HFF-Myc (cell line): Measurements from ENCODE around the gene SPON1.

Experiments used
- DNase-seq: peaks from one replicate; pipeline ENCODE4 v3.0.0-alpha.2; 2011; ENCODE audit warnings: low read depth; ENCODE audit errors: extremely low read depth
- H3K4me3 ChIP-seq: replicated peaks from 2 replicates; pipeline ENCODE4 v1.5.1; 2011; ENCODE audit warnings: low read depth, mild to moderate bottlenecking, control low read depth, low read length
- TF ChIP-seq, protein P1 (sequence below): IDR thresholded peaks from 2 replicates; pipeline ENCODE4 v1.5.1; 2012; ENCODE audit warnings: mild to moderate bottlenecking, low read depth, low read length, control low read depth; ENCODE audit errors: missing control alignments

Gene SPON1

GRCh38 chr11:14259878-14260277 lies 297.4 kb downstream of the SPON1 start:
- DNase-seq: no peak
- no peak overlapping the region for H3K4me3 ChIP-seq
- TF ChIP-seq, protein P1, sequence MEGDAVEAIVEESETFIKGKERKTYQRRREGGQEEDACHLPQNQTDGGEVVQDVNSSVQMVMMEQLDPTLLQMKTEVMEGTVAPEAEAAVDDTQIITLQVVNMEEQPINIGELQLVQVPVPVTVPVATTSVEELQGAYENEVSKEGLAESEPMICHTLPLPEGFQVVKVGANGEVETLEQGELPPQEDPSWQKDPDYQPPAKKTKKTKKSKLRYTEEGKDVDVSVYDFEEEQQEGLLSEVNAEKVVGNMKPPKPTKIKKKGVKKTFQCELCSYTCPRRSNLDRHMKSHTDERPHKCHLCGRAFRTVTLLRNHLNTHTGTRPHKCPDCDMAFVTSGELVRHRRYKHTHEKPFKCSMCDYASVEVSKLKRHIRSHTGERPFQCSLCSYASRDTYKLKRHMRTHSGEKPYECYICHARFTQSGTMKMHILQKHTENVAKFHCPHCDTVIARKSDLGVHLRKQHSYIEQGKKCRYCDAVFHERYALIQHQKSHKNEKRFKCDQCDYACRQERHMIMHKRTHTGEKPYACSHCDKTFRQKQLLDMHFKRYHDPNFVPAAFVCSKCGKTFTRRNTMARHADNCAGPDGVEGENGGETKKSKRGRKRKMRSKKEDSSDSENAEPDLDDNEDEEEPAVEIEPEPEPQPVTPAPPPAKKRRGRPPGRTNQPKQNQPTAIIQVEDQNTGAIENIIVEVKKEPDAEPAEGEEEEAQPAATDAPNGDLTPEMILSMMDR: no peak

DNA sequence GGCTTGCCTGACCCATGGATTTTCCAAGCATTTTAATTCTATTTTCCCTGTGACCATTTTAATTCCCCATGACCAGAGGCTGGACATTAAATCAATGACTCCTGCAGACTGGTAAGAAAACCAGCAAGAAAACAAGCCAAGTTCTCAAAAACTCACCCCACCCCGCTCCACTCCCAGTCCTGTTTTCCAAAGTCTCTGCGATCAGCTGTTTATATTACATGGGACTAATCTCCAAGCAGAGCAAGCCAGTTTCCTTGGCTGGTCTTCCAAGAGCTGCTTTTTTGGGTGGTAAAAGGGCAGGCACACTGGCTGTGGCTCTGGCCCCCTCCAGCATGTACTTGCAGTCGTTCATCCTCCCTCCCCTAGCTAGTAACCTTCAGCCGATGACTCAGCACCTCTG lies 298.5 kb downstream of the SPON1 start:
- DNase-seq: no peak
- H3K4me3 ChIP-seq: no peak overlapping the region
- TF ChIP-seq, protein P1: no peak

- H3K4me3 ChIP-seq: no peak overlapping the region
- TF ChIP-seq, protein P1: no peak
- DNase-seq: no peak
Measured at GRCh38 chr11:14262271-14262846, 299.8 kb downstream of the SPON1 start.

GRCh38 chr11:14264966-14265365 lies 302.4 kb downstream of the SPON1 start:
- no peak for DNase-seq
- TF ChIP-seq, protein P1: no peak
- no peak overlapping the region for H3K4me3 ChIP-seq

DNA sequence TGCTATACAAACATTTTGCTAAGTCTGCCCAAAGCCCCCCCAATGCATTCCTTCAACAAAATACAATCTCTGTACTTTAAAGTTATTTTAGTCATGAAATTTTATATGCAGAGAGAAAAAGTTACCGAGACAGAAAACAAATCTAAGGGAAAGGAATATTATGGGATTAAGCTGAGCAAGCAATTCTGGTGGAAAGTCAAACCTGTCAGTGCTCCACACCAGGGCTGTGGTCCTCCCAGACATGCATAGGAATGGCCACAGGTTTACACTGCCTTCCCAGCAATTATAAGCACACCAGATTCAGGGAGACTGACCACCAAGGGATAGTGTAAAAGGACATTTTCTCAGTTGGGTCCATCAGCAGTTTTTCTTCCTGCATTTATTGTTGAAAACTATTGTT lies 304.1 kb downstream of the SPON1 start:
- TF ChIP-seq, protein P1: no peak
- no peak overlapping the region for H3K4me3 ChIP-seq

GRCh38 chr11:14267861-14268635 lies 305.5 kb downstream of the SPON1 start:
- H3K4me3 ChIP-seq: no peak overlapping the region
- no peak for DNase-seq
- TF ChIP-seq, protein P1: no peak

More for the DNA sequence above, 304.1 kb downstream of the SPON1 start:
- no peak for DNase-seq
